ENCODE measurements around the gene DAAM1. TPM values are rescaled to one million over a fixed set of nuclear protein-coding genes. Genes with fewer than 3 reads are reported as not detected.

DAAM1 gene
- total and polyA plus RNA-seq, 2 donors (not counting 1 experiment from before 2014, with no cell fraction given), result 11.2 to 34.3 TPM

DNA sequence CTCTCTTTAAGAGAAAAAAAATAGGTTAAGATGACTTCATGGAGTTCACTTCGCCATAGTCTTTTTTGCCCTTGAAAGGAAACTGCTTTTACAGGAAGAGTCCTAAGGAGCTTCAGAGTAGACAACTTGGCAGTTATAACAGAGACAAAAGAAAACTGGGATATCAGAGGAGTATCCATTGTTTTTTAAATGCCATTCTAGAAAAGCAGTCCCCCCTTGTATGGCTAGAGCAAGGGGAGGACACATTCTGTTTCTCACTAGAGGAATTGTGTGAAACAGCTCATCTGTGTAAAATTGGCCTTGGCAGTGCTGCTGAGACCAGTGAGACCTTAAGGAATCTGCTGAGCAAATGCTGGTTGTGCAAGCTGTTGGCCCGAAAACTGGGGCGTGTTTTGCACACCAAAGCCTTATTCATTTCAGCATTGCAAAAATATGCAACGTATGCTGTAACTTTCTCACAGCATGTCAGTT is 148.7 kb downstream of the DAAM1 start:
- CTCF ChIA-PET, result interaction anchor here (0.7 kb wide), 1 partner anchor 209 kb away, joined by 3 read pairs; no protein-coding TSS in a partner anchor
- intact Hi-C loops (cut with micrococcal nuclease), result no loop called here
- H3K79me2 ChIP-seq (ENCODE audit: control insufficient read depth, insufficient read depth, low read length), result no peaks in the 10 kb centered on the region
- no peak overlapping the region for H3K4me3 ChIP-seq (ENCODE audit: control extremely low read depth in 1 of 5, extremely low read depth in 1 of 5, insufficient read depth in 1 of 5, low read depth in 2 of 5, low read length in 4 of 5)
- 100% methylated on average over 4 of the region's 4 CpGs for WGBS (ENCODE audit: insufficient coverage)
- Mint-ChIP-seq H3K4me3 (no peak overlapping the region), H3K27ac (no peak overlapping the region), H3K4me1 (no peaks in the 10 kb centered on the region), H3K27me3 (no peaks in the 10 kb centered on the region), H3K9me3 (ENCODE audit: insufficient read depth) (no peaks in the 10 kb centered on the region)
- no peaks in the 10 kb centered on the region for H3K9me3 ChIP-seq (ENCODE audit: control extremely low read depth in 1 of 3, control insufficient read depth in 2 of 3, insufficient read depth in 1 of 3, low read length in 2 of 3)
- H3K27ac ChIP-seq (ENCODE audit: low read length in 2 of 2), result no peak overlapping the region
- H3K9ac ChIP-seq (ENCODE audit: low read length), result no peak overlapping the region
- no peak for DNase-seq
- H3K4me1 ChIP-seq (ENCODE audit: control insufficient read depth in 2 of 2, insufficient read depth in 2 of 2, low read length in 2 of 2), result no peaks in the 10 kb centered on the region
- POLR2A ChIA-PET, result no interaction called here
- peaks cover 2 to 9% of the 10 kb centered on the region in 2 experiments for H3K36me3 ChIP-seq (replicated peaks in 1 of 2; ENCODE audit: control extremely low read depth in 1 of 2, control insufficient read depth in 1 of 2, extremely low read depth in 1 of 2, insufficient read depth in 2 of 2, low read length in 1 of 2)
- H2AFZ ChIP-seq (ENCODE audit: insufficient read depth, low read depth, low read length, poor library complexity, severe bottlenecking), result no peak overlapping the region
- H3K4me2 ChIP-seq (replicated peaks; ENCODE audit: low read depth, low read length, poor library complexity, severe bottlenecking), result no peak overlapping the region
- H3K27me3 ChIP-seq (replicated peaks in 1 of 4; ENCODE audit: control extremely low read depth in 1 of 4, control insufficient read depth in 3 of 4, insufficient read depth in 4 of 4, low read length in 3 of 4), result no peaks in the 10 kb centered on the region
- ATAC-seq (ENCODE audit: low read depth), result no peak
- no peaks in the 10 kb centered on the region for H4K20me1 ChIP-seq (ENCODE audit: control insufficient read depth, insufficient read depth, low read length, poor library complexity, severe bottlenecking)
- TF ChIP-seq EZH2 (IDR thresholded peaks at IDR 0.05; ENCODE audit: borderline replicate concordance, insufficient read depth, low read depth, low read length, poor library complexity, severe bottlenecking), result no peak
- TF ChIP-seq, protein P1, sequence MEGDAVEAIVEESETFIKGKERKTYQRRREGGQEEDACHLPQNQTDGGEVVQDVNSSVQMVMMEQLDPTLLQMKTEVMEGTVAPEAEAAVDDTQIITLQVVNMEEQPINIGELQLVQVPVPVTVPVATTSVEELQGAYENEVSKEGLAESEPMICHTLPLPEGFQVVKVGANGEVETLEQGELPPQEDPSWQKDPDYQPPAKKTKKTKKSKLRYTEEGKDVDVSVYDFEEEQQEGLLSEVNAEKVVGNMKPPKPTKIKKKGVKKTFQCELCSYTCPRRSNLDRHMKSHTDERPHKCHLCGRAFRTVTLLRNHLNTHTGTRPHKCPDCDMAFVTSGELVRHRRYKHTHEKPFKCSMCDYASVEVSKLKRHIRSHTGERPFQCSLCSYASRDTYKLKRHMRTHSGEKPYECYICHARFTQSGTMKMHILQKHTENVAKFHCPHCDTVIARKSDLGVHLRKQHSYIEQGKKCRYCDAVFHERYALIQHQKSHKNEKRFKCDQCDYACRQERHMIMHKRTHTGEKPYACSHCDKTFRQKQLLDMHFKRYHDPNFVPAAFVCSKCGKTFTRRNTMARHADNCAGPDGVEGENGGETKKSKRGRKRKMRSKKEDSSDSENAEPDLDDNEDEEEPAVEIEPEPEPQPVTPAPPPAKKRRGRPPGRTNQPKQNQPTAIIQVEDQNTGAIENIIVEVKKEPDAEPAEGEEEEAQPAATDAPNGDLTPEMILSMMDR (IDR thresholded peaks at IDR 0.05), result no peak

DNA sequence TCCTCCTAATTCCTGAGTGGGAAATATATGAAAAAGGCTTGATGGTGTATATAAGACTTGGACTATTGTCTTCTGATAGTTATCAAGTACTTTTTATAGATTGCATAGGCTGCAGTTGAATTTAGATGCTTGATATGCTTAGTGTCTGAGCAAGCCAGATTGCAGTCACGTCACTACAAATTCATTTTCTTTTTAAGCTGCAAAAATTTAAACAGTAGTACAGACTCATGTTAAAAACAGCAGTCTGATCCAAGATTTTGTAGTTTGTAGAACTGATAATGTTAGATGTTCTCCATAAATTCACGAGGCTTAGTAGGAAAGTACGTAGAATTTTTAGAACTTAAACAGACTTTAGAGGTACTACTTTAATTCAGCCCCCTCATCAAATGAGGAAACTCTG is 150.3 kb downstream of the DAAM1 start:
- Mint-ChIP-seq H3K27ac (no peak overlapping the region), H3K27me3 (no peaks in the 10 kb centered on the region), H3K4me1 (no peaks in the 10 kb centered on the region), H3K4me3 (no peak overlapping the region), H3K9me3 (ENCODE audit: insufficient read depth) (no peaks in the 10 kb centered on the region)
- H3K79me2 ChIP-seq (ENCODE audit: control insufficient read depth, insufficient read depth, low read length), result no peaks in the 10 kb centered on the region
- TF ChIP-seq, protein P1 (IDR thresholded peaks at IDR 0.05), result no peak
- no peak for TF ChIP-seq EZH2 (IDR thresholded peaks at IDR 0.05; ENCODE audit: borderline replicate concordance, insufficient read depth, low read depth, low read length, poor library complexity, severe bottlenecking)
- intact Hi-C loops (cut with micrococcal nuclease), result no loop called here
- POLR2A ChIA-PET, result no interaction called here
- CTCF ChIA-PET, result no interaction called here
- peaks cover 2 to 15% of the 10 kb centered on the region in 2 experiments for H3K36me3 ChIP-seq (replicated peaks in 1 of 2; ENCODE audit: control extremely low read depth in 1 of 2, control insufficient read depth in 1 of 2, extremely low read depth in 1 of 2, insufficient read depth in 2 of 2, low read length in 1 of 2)
- no peak overlapping the region for H3K27ac ChIP-seq (ENCODE audit: low read length in 2 of 2)
- H4K20me1 ChIP-seq (ENCODE audit: control insufficient read depth, insufficient read depth, low read length, poor library complexity, severe bottlenecking), result no peaks in the 10 kb centered on the region
- no peak overlapping the region for H3K9ac ChIP-seq (ENCODE audit: low read length)
- ATAC-seq (ENCODE audit: low read depth), result no peak
- no peak overlapping the region for H3K4me2 ChIP-seq (replicated peaks; ENCODE audit: low read depth, low read length, poor library complexity, severe bottlenecking)
- no peaks in the 10 kb centered on the region for H3K27me3 ChIP-seq (replicated peaks in 1 of 4; ENCODE audit: control extremely low read depth in 1 of 4, control insufficient read depth in 3 of 4, insufficient read depth in 4 of 4, low read length in 3 of 4)
- WGBS (ENCODE audit: insufficient coverage), result no CpG with 5 or more reads among the region's 3 CpGs
- DNase-seq, result no peak
- no peaks in the 10 kb centered on the region for H3K9me3 ChIP-seq (ENCODE audit: control extremely low read depth in 1 of 3, control insufficient read depth in 2 of 3, insufficient read depth in 1 of 3, low read length in 2 of 3)
- H3K4me1 ChIP-seq (ENCODE audit: control insufficient read depth in 2 of 2, insufficient read depth in 2 of 2, low read length in 2 of 2), result no peaks in the 10 kb centered on the region
- H2AFZ ChIP-seq (ENCODE audit: insufficient read depth, low read depth, low read length, poor library complexity, severe bottlenecking), result no peak overlapping the region
- no peak overlapping the region for H3K4me3 ChIP-seq (ENCODE audit: control extremely low read depth in 1 of 5, extremely low read depth in 1 of 5, insufficient read depth in 1 of 5, low read depth in 2 of 5, low read length in 4 of 5)
